SJSA1 (cell line): ENCODE measurements around the gene CNGB1. TPM values are rescaled to one million over a fixed set of nuclear protein-coding genes. Genes with fewer than 3 reads are reported as not detected.
"Not testable (repeated sequence)": the region's sequence is repeated elsewhere in the genome, so short reads cannot be mapped to it uniquely, and the experiment has no call there.

Experiments
- DNase-seq, 2 experiments: peaks; one replicate each; pipeline ENCODE4 v3.0.0-alpha.2; 2015 to 2020; ENCODE audit warnings: low spot score in 2 of 2, low read depth in 1 of 2
- H3K27ac ChIP-seq: fragments of 250-450 bp; sonication (Bioruptor Pico); 2 replicates; pipeline ENCODE4 v1.5.1; 2020; ENCODE audit warnings: mild to moderate bottlenecking, moderate library complexity
- H3K27me3 ChIP-seq: fragments of 250-450 bp; sonication (Bioruptor Pico); replicated peaks from 2 replicates; pipeline ENCODE4 v1.5.1; 2020; ENCODE audit warnings: mild to moderate bottlenecking, moderate library complexity
- H3K36me3 ChIP-seq: fragments of 250-450 bp; sonication (Bioruptor Pico); 2 replicates; pipeline ENCODE4 v1.5.1; 2020; ENCODE audit warnings: mild to moderate bottlenecking
- H3K4me1 ChIP-seq: fragments of 250-450 bp; sonication (Bioruptor Pico); replicated peaks from 2 replicates; pipeline ENCODE4 v1.6.1; 2021; ENCODE audit warnings: mild to moderate bottlenecking
- H3K4me3 ChIP-seq: fragments of 250-450 bp; sonication (Bioruptor Pico); 2 replicates; pipeline ENCODE4 v1.5.1; 2020; ENCODE audit warnings: mild to moderate bottlenecking
- H3K9me3 ChIP-seq: fragments of 250-450 bp; sonication (Bioruptor Pico); replicated peaks from 2 replicates; pipeline ENCODE4 v1.5.1; 2020; ENCODE audit warnings: mild to moderate bottlenecking
- total RNA-seq: library from RNA; depleted of rRNA; stranded (reverse); fragments of >200 nt; shearing (Covaris generic); gene quantifications from 2 replicates; pipeline ENCODE4 v1.2.3, GENCODE V29; 2014

Gene CNGB1
- total RNA-seq, 1 experiment from 2014 or later: 0.13 TPM

DNA sequence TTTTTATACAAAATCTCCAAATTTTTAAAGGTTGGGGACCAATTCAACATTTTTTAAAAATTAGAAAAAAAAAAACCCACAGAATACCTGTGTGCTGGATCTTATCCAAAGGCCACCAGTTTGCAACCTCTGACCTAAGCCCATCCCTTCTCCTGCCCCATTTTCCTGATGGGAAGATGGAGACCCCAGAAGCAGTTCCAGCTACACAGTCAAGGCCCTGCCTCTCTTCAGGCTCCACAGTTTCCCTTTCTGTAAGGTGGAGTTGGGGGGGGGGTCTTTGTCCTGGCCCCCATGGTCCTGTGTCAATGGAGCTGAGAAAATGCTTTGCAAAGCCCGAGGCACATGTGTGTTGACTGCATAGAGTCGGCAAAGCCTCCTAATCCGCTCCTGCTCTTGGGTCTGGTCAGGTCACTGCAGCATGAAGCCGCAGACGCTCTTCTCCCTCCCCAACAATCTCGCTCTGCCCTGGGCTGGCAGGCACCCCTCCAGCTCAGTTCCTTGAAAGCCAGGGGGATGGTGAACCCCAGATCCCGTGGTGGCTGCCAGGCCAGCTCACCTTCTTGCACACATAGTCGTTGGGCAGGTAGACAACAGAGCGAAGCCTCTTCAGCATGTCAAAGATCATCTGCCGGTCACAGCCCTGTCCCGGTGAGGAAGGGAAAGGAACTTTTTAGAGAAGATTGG, 70.0 kb downstream of the CNGB1 start:
- H3K36me3 ChIP-seq: no peaks in the 10 kb centered on the region
- H3K27me3 ChIP-seq: no peaks in the 10 kb centered on the region
- no peak overlapping the region for H3K4me3 ChIP-seq
- H3K27ac ChIP-seq: no peak overlapping the region
- no peaks in the 10 kb centered on the region for H3K9me3 ChIP-seq
- H3K4me1 ChIP-seq: peaks cover 37% of the 10 kb centered on the region
- DNase-seq: no peak

DNA sequence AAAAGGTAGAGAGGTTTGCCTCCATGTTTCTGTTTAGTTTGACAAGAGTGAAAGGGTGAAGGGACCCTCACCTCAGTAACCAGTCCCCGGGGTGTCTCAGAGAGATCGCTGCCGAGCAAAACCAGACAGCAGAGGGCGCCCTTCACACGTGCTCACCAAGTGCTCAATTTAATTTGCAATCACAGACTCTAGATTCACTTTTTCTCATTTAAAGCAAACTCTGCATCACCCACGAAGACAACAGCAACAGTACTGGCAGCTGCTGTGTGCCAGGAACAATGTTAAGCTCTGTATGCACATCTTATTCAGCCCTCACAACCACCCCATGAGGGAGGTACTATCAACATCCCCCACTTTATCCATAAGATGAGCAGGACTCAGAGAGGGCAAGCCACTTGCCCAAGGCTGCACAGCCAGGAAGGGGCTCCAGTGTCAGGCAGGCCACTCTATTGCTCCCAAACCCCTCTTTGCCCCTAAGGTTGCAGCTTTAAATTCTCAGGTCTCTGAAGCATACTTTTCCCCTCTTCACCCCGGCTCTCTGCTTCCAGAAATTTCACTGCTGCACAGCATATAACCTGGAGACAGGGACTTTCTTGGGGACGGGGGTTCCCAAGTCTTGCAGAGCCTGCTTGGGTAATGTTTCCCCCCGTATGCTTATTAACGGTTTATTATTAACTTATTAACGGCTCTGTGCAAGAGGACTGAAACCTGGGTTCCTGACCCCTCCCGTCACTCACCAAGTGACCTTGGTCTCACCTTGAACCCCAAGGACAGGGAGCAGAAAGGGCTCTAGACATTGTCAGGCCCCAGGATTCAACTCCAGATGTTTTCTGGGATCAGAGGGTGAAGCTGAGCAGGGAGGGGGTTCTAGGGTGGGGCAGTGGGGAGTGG, 70.9 kb downstream of the CNGB1 start:
- no peak overlapping the region for H3K4me3 ChIP-seq
- H3K27me3 ChIP-seq: no peaks in the 10 kb centered on the region
- H3K27ac ChIP-seq: peak overlapping the region; percentile 27
- peak; percentile 71 to 74 for DNase-seq
- H3K9me3 ChIP-seq: no peaks in the 10 kb centered on the region
- no peaks in the 10 kb centered on the region for H3K36me3 ChIP-seq
- H3K4me1 ChIP-seq: peaks cover 42% of the 10 kb centered on the region

DNA sequence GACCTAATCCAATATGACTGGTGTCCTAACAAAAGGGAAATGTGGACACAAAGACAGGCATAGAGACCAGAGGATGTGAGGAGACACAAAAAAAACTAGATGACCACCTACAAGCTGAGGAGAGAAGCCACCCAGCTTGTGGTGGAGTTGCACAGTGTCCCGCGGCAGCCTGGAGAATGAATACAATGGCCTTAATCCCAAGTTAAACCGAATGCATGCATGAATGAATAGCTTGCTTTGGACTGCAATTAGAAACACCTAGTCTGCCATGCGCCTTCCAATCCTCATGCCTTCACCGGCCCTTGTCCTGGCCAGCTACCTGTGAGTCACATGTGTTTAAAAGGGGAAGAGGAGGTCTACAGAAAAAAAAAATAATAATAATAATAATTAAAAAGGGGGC, 72.0 kb downstream of the CNGB1 start:
- 0 out of 2 replicates have a peak, but pooled peaks cover 3% of the 10 kb centered on the region for H3K36me3 ChIP-seq
- H3K27me3 ChIP-seq: no peaks in the 10 kb centered on the region
- peaks cover 52% of the 10 kb centered on the region for H3K4me1 ChIP-seq
- peak; percentile 80 to 81 for DNase-seq
- no peaks in the 10 kb centered on the region for H3K9me3 ChIP-seq
- H3K4me3 ChIP-seq: no peak overlapping the region
- peak overlapping the region; percentile 69 for H3K27ac ChIP-seq

DNA sequence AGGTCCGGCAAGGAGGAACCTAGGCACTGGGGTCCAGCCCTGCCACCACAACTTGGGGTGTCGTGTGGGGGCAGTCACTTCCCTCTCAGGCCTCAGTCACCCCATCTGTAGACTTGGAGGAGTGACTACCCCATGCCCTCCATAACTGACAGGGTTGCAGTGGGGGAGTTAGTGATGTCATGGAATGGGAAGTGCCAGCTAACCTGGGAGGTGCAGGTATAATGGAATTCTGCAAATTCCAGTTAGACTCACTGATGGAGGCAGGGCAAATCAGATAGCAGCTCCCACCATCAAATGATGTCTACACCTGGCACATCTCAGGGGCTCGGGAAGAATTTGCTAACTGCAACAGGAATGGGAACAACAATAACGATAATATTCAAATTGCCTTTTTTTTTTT, 72.9 kb downstream of the CNGB1 start:
- Histone ChIP-seq H3K36me3 (0 out of 2 replicates have a peak, but pooled peaks cover 3% of the 10 kb centered on the region), H3K27ac (peak overlapping the region; percentile 69), H3K27me3 (no peaks in the 10 kb centered on the region), H3K4me1 (peaks cover 61% of the 10 kb centered on the region), H3K9me3 (no peaks in the 10 kb centered on the region), H3K4me3 (no peak overlapping the region)
- no peak for DNase-seq

DNA sequence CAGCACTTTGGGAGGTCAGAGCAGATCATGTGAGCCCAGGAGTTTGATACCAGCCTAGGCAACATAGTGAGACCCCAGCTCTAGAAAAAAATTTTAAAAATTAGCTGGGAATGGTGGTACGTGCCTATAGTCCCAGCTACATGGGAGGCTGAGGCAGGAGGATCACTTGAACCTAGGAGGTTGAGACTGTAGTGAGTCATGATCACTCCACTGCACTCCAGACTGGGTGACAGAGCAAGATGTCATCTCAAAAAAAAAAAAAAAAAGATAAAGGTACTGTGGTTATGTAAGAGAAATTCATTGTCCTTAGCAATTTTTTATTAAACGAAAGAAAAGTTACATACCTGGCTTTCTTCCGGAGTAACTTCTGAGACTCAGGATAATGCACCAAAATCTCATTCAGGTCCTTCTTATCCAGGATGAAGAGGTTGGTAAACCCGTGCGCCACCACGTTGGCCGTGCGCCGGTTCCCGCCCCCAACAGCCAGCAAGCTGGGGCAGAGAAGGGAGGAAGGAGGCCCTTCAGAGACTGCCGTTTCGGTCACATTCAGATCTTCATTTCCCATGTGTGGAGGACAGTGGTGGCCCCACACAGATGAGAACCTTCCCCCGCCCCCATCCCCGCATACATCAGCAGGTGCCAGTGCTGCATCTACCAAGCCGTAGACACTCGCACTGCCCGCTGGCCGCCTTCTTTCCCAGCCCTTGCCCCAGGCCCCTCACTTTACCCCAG, 73.7 kb downstream of the CNGB1 start:
- no peak overlapping the region for H3K27ac ChIP-seq
- no peak for DNase-seq
- no peaks in the 10 kb centered on the region for H3K9me3 ChIP-seq
- peaks cover 68% of the 10 kb centered on the region for H3K4me1 ChIP-seq
- 0 out of 2 replicates have a peak, but pooled peaks cover 3% of the 10 kb centered on the region for H3K36me3 ChIP-seq
- H3K4me3 ChIP-seq: no peak overlapping the region
- H3K27me3 ChIP-seq: no peaks in the 10 kb centered on the region

DNA sequence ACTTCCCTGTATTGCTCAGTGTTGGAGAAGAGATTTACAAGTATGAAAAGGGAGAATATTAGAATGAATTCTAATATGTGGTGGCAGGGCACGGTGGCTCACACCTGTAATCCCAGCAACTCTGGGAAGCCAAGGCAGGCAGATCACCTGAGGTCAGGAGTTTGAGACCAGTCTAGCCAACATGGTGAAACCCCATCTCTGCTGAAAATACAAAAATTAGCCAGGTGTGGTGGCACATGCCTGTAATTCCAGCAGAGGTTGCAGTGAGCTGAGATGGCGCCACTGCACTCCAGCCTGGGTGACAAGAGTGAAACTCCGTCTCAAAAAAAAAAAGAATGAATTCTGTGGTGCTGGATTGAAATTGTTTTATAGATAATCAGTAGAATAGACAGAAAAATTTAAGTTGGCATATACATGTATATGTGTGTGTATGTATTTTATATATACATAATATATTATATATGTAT, 75.8 kb downstream of the CNGB1 start:
- Histone ChIP-seq H3K27ac (peak overlapping the region; percentile 98), H3K4me1 (peaks cover 80% of the 10 kb centered on the region)
- not testable (repeated sequence) for H3K9me3 ChIP-seq, DNase-seq, H3K27me3 ChIP-seq, H3K36me3 ChIP-seq, H3K4me3 ChIP-seq

DNA sequence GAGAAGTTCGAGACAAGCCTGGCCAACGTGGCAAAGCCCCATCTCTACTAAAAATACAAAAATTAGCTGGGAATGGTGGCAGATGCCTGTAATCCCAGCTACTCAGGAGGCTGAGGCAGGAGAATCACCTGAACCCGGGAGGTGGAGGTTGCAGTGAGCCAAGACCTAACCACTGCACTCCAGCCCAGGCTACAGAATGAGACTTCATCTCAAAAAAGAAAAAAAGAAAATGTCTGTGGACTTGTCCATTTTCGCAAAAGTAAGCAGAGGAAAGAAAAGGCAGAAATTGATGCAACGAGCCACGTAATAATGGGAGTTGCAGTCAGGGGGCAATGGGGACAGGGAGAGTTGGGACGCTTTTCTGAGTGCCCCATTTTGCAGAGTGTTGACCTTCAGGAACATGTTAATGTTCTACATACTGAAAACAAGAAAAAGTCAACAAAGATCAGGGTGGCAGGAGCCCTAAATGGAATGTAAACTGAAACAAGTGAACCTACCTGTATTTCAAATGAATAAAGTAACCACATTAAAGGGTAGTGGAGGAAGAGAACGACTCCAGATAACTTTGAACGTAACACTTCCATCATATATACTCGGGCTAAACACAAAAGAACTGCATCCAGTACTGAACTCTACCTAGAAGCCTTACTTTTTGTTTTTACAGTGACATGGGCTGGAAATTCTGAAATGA, 76.4 kb downstream of the CNGB1 start:
- DNase-seq: peak in 1 of 2 experiments; percentile 35
- H3K4me1 ChIP-seq: peaks cover 80% of the 10 kb centered on the region
- no peak overlapping the region for H3K4me3 ChIP-seq
- no peaks in the 10 kb centered on the region for H3K9me3 ChIP-seq
- H3K36me3 ChIP-seq: 0 out of 2 replicates have a peak, but pooled peaks cover 3% of the 10 kb centered on the region
- H3K27ac ChIP-seq: peak overlapping the region; percentile 98
- no peaks in the 10 kb centered on the region for H3K27me3 ChIP-seq

DNA sequence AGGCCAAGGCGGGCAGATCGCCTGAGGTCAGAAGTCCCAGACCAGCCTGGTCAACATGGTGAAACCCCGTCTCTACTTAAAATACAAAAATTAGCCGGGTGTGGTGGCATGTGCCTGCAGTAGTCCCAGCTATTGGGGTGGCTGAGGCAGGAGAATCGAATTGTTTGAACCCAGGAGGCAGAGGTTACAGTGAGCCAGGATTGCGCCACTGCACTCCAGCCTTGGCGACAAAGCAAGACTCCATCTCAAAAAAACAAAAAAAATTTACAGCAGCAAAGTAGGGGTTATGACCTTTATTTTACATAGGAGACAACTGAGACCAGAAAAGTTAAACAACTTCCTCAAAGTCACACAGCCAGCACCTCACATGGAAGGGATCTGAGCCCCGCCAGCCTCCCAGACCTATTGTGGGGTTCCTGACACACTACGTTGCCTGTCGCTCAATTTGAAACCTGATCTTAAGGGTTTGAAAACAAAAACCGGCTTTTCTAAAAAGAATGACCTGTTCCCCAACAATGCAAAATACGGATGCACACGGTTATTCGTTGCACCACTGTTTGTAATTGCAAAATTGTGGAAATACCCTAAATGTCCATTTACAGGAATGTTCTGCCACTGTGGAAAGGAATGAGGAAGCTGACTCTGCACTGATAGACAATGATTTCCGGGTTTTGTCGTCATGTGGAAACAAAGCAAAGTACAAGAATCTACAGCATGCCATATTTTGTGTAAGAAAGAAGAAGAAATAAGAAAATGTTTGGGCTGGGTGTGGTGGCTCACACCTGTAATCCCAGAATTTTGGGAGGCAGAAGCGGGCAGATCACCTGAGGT, 77.2 kb downstream of the CNGB1 start:
- Histone ChIP-seq H3K27ac (peak overlapping the region; percentile 98), H3K4me1 (peaks cover 80% of the 10 kb centered on the region), H3K9me3 (no peaks in the 10 kb centered on the region), H3K4me3 (no peak overlapping the region), H3K27me3 (no peaks in the 10 kb centered on the region), H3K36me3 (0 out of 2 replicates have a peak, but pooled peaks cover 3% of the 10 kb centered on the region)
- DNase-seq: peak; percentile 86 to 95

DNA sequence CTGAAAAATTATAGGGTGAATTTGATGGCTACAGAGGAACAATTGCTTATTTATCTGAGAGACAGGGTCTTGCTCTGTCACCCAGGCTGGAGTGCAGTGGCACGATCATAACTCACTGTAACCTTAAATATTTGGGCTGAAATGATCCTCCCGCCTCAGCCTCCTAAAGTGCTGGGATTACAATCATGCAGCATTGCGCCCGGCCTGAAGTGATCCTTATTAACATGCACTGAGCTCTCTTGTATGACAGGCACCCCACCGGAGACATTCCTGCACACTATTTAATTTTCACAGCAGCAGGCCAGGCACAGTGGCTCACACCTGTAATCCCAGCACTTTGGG, 77.7 kb downstream of the CNGB1 start:
- H3K4me1 ChIP-seq: peaks cover 77% of the 10 kb centered on the region
- H3K36me3 ChIP-seq: 0 out of 2 replicates have a peak, but pooled peaks cover 3% of the 10 kb centered on the region
- no peaks in the 10 kb centered on the region for H3K27me3 ChIP-seq
- H3K27ac ChIP-seq: peak overlapping the region; percentile 98
- peak overlapping the region; percentile 7 for H3K4me3 ChIP-seq
- no peaks in the 10 kb centered on the region for H3K9me3 ChIP-seq
- DNase-seq: no peak

DNA sequence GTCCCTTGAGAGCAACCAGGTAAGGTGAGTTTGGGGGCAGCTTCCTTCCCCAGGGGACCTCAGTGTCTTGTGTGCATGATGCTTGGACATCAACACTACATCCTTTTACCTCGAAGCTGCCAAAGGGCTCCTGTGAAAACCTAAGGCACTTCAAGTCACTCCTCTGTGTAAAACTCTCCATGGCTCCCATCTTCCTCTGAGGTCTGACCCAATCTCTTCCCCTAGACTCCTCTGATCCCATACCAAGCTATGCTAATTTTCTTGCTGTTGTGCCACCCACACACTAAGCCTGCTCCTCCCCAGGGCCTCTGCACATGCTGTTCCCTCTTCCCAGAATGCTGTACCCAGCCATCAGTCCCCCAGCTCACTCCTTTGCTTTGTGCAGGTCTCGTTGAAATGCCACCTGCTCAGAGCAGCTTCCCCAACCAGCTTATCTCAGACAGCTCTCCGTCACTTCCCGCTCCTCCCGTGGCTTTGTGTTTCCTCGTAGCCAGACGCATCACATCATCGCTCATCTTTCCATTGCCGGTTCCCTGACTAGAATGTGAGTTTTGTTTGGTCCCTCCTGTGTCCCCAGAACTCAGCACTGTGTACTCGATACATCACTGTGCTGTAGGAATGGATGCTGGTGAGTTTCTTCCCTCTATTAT, 78.4 kb downstream of the CNGB1 start:
- Histone ChIP-seq H3K4me1 (peaks cover 71% of the 10 kb centered on the region), H3K36me3 (0 out of 2 replicates have a peak, but pooled peaks cover 3% of the 10 kb centered on the region), H3K9me3 (no peaks in the 10 kb centered on the region), H3K27me3 (no peaks in the 10 kb centered on the region), H3K4me3 (peak overlapping the region; percentile 7), H3K27ac (peak overlapping the region; percentile 98)
- DNase-seq: peak; percentile 62 to 64

DNA sequence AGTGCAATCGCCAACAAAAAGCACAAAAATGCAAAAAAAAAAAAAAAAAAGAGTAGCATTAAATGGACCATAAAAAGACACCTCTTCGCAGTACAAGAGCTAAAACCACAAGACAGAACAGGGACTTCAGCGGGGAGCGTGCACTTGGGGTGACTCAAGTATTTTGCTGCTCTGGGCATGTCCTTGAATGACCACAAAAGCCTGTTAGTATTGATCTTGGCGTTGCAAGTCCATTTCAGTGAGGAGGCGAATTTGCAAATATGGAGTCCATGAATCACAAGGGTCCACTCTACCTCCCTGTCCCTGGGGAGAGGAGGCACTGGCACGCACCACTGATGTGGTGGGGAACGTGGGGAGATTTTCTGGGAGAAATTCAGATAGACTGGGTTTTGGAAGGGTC, 78.9 kb downstream of the CNGB1 start:
- Histone ChIP-seq H3K4me3 (no peak overlapping the region), H3K36me3 (0 out of 2 replicates have a peak, but pooled peaks cover 3% of the 10 kb centered on the region), H3K27ac (peak overlapping the region; percentile 98), H3K4me1 (peaks cover 72% of the 10 kb centered on the region), H3K9me3 (no peaks in the 10 kb centered on the region), H3K27me3 (no peaks in the 10 kb centered on the region)
- DNase-seq: peak; percentile 91

DNA sequence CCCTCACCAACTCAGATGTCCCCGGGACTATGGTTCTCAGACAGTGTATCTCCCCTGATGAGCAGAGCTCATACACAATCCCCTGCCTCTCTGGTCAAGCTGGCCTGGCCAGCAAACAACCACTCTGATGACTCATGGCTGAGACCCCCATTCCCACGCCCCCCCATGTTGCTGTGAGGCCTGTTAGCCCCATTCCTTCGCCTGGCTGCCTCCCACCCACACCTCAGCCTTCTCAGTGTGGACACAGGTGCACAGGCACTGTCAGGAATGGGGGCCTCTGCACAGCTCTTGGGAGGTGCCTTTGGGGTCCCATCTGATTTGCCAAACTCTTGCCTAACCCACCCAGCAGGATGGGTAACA, 80.2 kb downstream of the CNGB1 start:
- no peaks in the 10 kb centered on the region for H3K27me3 ChIP-seq
- peaks cover 72% of the 10 kb centered on the region for H3K4me1 ChIP-seq
- DNase-seq: no peak
- no peak overlapping the region for H3K4me3 ChIP-seq
- H3K36me3 ChIP-seq: 0 out of 2 replicates have a peak, but pooled peaks cover 3% of the 10 kb centered on the region
- peak overlapping the region; percentile 98 for H3K27ac ChIP-seq
- H3K9me3 ChIP-seq: no peaks in the 10 kb centered on the region
